Inflammatory macrophage treated with lipopolysaccharide for 1 hour (primary cell): ENCODE measurements around the gene CPSF4L.
"Not testable (repeated sequence)": the region's sequence is repeated elsewhere in the genome, so short reads cannot be mapped to it uniquely, and the experiment has no call there.

Experiments
- DNase-seq, 2 donors: peaks; one replicate each; pipeline ENCODE4 v3.0.0-alpha.2; 2020 to 2022

The CPSF4L gene, protein sequence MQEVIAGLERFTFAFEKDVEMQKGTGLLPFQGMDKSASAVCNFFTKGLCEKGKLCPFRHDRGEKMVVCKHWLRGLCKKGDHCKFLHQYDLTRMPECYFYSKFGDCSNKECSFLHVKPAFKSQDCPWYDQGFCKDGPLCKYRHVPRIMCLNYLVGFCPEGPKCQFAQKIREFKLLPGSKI

DNA sequence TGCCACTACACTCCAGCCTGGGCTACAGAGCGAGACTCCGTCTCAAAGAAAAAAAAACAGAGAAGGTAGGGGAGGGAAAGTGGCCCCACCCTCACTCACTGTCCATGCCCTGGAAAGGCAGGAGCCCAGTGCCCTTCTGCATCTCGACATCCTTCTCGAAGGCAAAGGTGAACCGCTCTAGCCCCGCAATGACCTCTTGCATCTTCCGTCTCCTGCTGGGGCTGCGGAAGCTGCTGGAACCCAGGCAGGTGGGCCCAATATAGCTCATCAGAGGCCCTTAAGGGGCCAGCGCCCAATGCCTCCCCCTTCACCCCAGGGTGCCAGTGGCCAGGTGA, at the start of gene CPSF4L:
Gene CPSF4L (minus strand): TSS at position 264 of the 335 bp plus-strand sequence. CDS start 62 bp downstream, at position 202.
- no peak for DNase-seq

DNA sequence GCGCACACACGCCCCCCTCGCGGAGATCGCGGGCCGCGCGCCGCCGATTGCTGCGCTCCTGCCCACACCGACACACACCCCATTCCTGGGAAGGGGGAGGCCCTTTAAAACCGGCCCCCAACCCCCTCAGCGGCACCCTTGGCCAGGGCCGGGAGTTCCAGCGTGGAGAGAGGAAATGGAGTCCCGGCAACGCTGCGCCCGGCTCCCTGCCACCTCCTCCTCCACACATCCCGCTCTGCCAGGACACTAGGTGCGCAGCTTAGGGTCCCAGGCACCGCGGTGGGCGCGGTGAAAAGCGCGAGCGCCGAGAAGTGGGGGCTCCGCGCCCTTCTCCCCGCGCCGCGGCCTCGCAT, 49.7 kb upstream of the CPSF4L start:
- DNase-seq: no peak

DNA sequence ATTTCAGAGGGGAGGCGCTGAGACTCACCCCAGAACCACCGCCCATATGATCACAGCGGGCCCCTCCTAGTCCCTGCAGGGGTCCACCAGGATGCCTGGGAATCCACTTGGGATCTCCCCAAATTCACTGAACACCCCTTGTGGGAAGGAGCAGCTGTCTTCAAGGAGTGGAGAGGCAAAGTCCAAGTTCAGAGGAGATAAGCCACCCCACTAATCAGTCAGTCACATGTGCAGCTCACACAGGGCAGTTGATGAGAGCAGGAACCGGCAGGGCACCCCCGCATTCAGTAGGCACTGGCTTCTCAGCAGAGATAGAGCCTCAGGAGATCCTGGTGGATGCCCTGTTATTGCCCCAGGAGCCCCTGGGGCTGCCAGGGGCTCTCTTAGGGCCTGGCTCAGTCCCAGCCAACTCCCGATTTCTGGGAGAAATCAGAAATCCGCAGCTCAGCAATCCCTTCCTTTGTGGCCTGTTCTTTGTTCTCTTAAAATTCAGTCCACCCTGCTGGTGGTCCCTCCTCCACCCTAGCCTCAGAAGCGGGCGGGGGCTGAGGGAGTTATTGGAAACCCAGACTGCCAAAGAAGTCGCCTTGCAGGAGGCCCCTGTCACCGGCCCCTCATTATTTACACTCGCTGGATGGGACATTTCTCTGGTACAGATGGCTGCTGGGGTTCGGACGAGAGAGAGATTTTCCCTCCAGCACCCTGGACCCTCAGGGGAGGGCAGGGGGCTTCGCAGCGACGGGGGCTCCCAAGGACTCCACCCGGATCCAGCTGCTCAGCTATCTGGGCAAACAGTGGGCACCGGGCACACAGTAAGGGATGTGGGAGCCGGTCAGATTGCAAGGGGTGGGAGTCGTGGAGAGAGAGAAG, 48.3 kb upstream of the CPSF4L start:
- DNase-seq: peak in 1 of 2 donors; percentile 41

DNA sequence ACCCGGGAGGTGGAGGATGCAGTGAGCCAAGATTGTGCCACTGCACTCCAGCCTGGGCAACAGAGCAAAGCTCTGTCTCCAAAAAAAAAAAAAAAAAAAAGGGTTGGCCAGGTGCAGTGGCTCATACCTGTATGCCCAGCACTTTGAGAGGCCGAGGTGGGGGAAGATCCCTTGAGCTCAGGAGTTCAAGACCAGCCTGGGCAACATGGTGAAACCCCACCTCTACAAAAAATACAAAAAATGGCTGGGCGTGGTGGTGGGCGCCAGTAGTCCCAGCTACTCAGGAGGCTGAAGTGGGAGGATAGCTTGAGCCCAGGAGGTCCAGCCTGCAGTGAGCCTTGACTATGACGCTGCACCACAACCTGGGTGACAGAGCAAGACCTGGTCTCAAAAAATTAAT, 47.3 kb upstream of the CPSF4L start:
- not testable (repeated sequence) for DNase-seq

DNA sequence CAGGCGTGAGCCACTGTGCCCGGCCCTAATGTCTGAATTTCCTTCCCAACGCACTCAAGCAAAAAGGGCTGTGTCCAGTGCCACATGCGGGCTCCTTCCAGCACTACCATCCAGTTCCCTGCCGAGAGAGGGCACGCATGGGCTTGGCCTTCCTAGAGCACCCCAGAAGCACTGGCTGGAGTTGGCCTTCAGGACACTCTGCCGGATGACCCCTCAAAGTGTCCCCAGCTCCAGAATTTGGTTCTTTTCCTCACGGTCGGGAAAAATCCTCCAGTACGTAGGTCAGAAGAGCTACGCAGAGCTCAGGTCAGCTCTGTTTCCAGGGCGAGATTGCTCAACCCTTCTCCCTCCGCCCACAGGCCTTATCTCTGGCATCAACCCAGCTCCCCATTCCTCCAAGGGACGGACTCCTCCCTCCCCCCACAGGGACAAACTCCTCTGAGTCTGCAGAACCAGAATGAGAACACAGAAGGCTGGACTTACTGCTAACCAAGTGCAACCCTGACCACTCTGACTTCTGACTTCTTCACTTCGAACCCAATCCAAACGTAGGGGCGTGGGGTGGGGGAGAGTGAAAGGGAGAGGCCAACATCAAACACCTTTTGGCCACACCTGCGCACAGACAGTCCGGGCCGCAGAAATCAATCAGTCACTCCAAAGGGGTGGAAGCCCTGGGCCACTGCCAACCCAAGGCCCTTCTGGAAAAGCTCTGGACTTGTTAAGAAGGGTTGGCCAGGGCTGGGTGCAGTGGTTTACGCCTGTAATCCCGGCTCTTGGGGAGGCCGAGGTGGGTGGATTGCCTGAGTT, 46.5 kb upstream of the CPSF4L start:
- peak in 1 of 2 donors; percentile 57 for DNase-seq

DNA sequence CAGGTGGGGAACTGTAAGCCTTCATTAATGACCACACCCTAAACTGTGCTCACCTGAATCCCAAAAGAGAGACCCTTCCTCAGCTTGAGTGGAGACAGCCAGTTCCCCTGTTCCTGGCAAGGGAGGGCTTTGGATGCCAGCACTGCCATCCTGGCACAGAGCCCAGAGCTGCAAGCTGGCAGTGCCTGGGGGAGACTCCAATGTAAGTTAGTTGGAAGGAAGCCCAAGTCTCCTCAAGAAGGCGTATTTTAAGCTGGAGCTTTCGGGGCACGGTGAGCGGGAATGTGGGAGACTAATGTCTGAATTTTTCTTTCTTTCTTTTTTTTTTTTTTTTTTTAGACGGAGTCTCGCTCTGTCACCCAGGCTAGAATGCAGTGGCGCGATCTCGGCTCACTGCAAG, 45.5 kb upstream of the CPSF4L start:
- no peak for DNase-seq

DNA sequence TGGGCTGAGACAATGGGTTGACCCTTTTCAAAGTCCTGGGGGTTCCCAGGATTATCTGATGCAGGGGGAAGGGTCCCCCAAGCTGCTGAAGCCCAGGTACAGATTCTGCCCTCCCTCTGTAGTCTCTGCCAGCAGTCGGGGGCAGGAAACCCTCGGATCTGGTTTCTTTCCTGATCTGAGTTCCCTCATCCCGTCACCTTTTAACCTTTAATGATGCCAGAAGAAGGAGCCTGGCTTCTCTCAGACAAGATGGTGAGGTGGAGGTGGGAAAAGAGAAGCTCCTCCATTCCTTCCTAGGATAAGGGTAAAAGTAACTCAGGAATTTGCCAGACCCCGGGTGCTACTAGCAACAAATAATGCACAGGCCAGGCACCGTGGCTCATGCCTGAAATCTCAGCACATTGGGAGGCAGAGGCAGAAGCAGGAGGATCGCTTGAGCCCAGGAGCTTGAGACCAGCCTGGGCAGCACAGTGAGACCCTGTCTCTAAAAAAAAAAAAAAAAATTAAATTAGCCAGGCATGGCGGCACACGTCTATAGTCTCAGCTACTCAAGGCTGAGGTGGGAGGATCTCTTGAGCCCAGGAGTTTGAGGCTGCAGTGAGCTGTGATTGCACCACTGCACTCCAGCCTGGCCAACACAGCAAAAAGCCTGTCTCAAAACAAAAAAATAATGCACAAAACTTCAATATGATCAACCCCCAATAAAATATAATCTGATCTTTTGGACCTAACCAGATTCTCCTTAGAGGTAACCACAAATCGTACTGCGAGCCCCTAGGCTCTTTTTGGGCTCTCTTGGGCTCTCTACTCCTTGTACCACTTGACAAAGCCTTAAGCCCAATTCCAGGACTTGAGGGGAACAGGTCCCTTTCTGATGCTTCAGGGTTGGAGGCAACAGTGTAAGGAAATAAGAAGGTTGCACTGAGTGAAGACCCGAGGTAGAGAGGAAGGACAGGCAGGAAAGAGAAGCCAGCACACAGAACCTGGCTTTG, 44.5 kb upstream of the CPSF4L start:
- no peak for DNase-seq

DNA sequence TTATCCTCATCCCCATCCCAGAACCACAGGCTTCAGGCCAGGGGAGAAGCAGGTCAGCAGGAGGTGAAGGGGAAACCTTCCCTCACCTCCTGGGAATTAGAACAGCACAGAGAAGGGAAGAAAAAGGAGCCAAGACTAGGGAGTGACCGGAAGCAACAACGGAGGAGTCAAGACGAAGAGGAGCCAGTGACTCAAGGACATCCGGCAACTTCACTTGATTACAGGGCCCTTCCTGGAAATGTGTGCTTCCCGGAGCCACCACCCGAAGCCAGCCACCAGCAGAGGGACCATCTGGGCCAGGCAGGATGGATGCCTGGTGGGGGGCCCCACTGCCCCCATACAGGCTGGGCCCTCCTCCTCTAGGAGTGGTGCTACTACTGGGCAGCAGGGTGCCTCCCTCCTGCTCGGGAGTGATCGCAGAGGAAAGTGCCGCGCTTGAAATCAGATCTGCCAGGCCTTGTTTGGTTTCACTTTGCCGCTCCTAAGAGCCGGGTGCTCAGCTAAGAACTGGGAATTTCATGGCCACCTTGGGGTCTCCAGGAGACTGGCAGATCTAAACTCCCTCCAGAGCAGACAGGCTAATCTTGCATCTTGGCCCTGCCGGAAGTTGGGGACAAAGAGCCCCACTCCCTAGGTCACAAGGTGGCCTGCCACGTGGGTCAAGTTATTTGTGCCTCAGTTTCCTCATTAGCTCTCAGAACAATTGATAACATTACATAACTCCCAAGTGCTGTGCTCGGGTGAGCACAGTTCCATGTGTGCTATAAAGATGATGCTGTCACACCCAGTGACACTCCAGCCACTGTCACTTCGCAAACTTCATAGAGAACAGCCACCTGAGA, 43.5 kb upstream of the CPSF4L start:
- peak in 1 of 2 donors; percentile 51 for DNase-seq

DNA sequence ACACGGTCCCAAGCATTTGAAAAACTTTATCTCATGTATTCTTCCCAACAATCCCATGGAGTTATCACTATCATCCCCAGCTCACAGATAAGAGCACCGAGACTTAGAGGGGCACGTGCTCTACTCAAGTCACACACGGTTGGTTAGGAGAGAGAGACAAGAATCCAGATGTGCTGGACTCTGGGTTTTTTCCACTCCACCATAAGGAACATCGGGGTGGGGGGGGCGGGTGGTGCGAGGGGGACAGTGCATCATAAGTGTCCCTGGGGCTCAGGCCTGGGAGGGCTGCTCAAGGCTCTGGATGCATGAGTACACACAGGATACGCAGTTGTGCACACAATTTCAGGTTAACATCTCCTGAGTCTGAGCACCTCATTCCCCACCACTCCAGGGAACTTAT, 42.8 kb upstream of the CPSF4L start:
- DNase-seq: no peak

DNA sequence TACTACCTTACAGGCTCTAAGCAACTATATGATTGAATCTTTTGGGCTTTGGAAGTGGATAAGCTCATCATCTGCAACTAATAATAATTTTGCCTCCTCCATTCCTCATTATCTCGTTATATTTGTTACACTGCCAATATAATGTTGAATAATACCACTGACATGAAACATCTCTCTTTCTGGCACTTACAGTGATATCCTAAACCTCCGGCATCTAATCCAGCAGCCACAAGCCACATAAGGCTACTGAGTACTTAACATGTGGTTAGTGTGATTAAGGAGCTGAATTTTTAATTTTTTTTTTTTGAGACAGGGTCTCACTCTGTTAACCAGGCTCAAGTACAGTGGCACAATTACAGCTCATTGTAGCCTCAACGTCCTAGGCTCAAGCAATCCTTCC, 40.5 kb upstream of the CPSF4L start:
- DNase-seq: no peak

DNA sequence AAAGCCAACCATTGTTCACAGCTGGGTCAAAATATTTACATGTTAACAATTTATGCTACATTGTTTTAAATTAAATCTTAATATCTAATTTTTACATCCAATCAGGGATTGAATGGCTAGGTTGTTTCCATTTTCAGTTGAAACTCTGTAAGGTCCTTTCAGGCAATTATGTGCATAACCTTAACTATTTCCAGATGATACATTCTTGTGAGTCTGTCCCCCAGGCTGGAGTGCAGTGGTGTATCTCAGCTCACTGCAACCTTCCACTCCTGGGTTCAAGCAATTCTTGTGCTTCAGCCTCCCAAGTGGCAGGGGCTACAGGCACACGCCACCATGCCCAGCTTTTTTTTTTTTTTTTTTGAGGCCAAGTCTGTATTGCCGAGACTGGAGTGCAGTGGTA, 39.7 kb upstream of the CPSF4L start:
- no peak for DNase-seq

DNA sequence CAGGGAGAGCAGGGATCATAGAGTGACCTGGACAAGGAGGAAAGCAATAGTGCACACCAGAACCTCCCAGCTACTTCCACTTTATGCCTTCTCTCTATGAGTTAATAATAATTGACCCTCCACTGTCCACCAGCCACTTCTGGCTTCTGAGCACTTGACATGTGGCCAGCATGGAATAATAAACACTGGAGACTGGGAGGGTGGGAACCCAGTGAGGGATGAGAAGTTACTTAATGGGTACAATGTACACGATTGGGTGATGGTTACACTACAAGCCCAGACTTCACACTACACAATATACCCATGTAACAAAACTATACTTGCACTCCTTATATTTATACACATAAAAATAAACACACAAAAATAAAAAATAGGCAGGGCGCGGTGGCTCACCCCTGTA, 38.7 kb upstream of the CPSF4L start:
- no peak for DNase-seq

DNA sequence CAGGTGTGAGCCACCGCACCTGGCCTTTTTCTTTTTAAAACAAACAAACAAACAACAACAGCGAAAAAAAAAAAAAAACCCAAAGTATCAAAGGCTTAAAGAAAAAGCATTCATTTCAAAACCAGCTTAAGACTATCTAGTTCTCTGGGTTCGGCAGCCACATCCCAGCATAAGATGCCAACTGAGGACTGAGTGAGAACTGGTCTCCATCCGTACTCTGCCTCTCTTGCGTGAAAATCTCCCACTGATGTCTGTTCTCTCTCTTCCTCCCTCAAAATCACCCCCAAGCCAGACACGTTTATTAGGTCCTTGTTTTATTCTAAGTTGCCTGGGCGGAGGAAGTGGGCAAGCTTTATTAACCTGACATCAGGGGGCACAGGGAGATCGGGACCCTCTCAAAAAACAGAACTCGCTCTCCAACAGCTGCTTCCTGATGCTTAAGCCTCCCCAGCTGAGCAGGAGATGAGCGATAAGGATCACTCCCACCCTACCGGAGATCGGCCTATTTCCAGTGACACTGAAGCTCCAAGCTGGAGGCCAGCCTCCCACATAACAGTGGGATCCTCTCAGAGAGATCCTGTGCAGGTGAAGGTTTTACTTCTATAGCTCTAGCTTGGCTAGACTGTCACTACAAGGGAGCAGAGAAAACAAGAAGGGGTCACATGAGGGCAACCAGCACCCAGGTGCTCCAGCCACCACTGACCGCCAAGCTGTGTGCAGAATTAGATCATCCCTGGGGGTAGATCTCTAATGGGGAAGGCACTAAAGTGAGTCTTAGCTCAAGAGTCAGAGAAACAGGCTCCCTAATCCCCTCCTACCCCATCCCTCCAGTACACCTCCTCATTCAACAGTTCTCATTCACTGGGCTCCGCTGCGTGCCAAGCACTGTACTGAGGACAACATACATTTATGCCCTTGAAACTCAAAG, 36.5 kb upstream of the CPSF4L start:
- no peak for DNase-seq

DNA sequence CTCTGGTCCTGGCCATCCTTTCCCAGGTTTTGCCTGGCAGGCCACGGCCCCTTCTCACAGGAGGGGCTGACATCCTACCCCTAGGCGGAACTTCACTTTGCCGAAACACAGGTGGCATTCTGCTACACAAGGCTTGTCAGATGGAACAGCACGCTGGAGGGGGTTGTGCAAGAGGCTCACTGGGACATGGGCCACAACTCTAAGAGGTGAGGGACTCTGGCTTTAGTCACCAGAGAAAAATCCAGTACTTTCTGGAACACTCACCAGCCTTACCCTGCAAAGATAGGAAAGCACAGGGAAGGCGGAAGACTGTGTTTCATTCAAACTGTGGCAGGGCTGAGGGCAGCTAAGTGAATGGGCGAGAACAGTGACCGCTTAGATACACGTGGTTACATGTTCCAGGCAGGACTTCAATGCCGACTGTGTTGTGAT, 31.8 kb upstream of the CPSF4L start:
- DNase-seq: no peak

DNA sequence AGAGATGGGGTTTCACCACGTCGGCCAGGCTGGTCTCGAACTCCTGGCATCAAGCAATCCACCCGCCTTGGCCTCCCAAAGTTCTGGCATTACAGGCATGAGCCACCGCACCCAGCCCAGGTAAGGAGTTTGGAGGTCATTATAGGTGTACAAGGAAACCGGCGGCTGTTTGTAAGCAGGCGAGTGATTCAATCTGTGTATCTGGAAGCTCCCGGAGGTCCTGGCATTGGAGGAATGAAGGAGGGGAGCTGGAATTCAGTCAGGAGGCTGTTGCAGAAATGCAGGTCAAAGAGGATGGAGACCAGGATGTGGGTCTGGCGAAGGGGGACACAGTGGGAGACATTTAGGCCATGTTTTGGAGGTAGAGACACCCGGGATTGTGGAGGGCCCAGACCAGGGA, 31.4 kb upstream of the CPSF4L start:
- DNase-seq: no peak

DNA sequence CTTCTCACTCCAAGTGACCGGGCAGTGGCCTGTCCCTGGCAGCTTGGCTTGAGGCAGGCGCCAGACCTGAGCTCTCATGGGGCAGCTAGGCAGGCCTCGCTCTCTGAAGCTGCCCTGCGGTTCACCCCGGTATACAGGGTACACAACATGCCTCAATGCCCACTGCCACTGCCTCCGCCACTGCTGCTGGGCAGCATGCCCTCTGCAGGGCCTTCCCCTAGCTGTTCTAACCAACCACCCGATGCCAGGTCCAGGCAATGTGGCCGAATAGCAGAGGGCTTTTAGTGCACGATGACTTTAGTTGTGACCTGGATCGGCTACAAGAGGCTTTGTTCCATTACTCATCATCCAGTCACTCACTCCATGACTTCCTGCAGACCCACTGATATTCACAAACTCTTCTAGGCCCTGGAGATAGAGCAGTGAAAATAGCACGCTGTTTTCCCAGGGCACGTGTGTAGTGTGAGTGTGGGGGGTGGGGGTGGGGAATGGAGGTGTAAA, 30.4 kb upstream of the CPSF4L start:
- no peak for DNase-seq

DNA sequence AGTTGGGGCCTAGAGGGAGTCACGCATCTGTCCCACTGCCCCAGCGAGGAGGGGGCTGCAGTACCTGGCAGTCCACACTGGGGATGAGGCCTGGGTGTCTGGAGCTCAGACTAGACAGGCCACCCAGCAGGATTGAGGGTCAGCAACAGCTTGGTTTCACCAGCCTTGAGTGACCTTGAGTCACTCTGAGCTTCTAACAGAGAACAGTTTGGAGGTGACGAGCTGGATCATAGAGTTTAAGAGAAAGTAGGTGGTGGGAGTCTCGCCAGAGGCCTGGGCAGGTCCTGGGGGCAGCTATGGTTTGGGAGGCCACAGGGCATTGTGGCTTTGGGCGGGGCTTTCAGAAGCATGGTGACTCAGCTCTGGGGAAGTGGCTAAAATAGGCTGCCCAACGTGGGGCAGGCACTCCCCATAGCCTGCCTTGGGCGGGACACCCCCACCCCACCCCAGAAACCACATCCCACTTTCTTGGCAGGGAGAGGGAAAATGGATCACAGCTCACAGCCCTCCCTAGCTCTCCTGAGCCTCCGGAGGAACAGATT, 29.7 kb upstream of the CPSF4L start:
- peak; percentile 86 for DNase-seq

DNA sequence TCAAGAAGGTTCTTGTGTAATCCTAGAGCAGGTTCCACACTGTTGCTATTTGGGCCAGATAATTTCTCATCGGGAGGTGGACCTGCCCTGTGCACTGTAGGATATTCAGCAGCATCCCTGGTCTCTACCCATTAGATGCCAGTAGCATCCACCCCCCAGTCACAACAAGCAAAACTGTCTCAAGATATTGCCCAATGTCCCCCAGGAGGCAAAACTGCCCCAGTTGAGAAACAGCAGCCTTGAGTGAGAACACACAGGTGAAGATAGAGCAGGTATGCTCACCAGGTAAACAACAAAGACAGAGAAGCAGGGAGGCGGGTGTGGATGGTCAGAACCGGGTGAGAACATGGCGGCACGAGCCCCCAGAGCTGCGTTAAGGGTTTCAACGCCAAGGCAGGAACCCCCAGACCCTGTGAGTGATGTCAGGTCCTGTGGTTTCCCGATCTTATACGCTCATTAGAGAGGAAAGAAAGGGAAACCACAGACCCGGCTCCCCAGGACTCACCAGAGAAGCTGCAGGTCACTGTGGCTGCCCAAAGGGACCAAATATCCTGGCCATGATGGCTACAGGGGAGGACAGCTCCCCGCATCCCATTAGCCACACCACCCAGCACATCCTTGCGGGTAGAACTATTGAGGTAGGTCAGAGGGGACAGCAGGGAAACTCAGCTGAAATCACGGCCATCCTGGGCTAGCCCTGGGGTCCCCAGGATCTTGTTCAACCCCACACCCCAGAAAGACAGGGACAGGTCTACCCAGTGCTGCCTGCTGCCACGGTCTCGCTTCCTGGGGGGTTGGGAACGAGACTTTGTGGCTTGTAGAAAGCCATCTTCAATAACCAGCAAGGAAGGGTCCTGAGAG, 28.9 kb upstream of the CPSF4L start:
- DNase-seq: peak in 1 of 2 donors; percentile 23
